ENCODE measurements around the gene ZEB1.
A peak's percentile ranks its signal among the peaks of the same experiment; 100 is the strongest.
"Not testable (repeated sequence)": the region's sequence is repeated elsewhere in the genome, so short reads cannot be mapped to it uniquely, and the experiment has no call there.

Gene ZEB1

GRCh38 chr10:31366703-31367102, 47.7 kb downstream of the ZEB1 start:
- no peak for DNase-seq (ENCODE audit: low spot score)

DNA sequence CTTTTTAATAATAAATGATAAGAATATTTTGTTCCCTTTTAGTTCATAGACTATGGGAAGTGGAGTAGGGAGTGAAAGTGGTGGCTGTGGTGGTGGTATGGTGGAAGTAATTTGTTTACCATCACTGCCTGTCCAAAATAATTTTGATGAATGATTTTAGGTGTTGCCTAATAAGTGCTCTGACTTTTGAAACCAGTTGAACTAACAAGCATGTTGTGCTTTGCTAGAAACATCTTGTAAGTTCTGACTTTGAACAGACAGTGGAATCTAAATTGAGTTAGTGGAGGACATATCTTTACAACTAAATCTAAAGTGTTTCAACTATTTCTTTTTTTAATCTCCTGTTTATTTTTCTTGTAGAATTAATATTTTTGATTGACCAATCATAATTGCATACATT, 49.7 kb downstream of the ZEB1 start:
- no peak for DNase-seq (ENCODE audit: low spot score)

DNA sequence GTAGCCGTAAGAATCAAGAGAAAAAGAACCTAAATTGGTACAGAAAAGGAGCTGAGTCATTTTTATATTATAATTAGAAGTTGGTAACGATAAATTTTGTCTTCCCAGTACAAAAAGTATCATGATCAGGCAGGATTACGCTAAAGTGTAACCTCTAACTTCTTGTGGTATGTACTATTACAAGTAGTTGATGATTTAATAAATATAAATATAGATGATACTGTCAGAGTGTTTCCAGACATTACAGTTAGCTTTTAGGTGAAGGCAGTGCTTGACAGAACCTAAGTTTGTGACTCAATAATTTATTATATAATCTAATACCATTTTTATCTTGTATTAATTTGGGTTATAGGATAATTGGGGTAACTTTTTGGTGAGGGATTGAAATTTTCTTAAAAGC, 53.4 kb downstream of the ZEB1 start:
- no peak for DNase-seq (ENCODE audit: low spot score)

DNA sequence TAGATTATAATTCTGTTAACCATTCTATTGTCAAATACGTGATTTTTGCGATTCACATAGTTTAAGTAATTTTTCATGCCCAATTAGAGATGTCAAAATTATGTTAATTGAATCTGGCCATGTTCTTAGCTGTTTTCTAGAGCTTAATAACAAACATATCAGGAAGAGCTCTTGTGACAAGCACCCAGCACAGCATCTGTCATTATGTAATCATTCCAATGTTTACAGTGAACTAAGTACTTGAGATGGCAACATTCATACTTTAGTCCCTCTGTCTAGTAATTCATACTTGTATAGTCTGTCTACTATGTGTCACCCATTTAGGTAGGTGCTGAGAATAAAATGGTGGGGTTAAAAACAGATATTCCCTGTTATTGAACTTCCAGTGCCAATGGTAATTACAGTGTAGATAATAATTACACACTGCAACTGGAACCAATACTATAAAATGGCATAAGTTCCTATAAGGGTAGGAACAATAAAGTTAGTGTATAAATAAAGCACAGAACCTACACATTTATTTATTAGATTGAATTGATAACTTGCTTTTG, 55.2 kb downstream of the ZEB1 start:
- DNase-seq (ENCODE audit: low spot score): no peak

GRCh38 chr10:31381171-31381570, 62.2 kb downstream of the ZEB1 start:
- DNase-seq (ENCODE audit: low spot score): no peak

DNA sequence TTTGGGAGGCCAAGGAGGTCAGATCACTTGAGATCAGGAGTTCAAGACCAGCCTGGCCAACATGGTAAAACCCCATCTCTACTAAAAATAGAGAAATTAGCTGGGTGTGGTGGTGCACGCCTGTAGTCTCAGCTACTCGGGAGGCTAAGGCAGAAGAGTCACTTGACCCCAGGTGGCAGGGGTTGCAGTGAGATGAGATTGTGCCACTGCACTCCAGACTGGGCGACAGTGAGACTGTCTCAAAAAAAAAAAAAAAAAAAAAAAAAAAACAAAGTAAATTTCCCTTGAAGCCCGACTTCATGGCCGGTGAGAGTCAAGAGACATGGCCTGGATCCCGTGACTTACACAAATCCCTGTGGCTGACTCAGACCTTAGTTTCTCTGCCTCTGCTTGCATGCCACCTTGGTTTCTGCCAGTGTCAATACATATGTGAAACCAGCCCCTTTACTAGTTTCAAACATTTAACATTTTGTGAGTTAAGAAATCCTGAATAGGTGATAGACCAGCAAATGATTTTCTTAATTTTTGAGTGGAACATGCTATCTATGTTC, 62.8 kb downstream of the ZEB1 start:
- DNase-seq (ENCODE audit: low spot score): no peak

DNA sequence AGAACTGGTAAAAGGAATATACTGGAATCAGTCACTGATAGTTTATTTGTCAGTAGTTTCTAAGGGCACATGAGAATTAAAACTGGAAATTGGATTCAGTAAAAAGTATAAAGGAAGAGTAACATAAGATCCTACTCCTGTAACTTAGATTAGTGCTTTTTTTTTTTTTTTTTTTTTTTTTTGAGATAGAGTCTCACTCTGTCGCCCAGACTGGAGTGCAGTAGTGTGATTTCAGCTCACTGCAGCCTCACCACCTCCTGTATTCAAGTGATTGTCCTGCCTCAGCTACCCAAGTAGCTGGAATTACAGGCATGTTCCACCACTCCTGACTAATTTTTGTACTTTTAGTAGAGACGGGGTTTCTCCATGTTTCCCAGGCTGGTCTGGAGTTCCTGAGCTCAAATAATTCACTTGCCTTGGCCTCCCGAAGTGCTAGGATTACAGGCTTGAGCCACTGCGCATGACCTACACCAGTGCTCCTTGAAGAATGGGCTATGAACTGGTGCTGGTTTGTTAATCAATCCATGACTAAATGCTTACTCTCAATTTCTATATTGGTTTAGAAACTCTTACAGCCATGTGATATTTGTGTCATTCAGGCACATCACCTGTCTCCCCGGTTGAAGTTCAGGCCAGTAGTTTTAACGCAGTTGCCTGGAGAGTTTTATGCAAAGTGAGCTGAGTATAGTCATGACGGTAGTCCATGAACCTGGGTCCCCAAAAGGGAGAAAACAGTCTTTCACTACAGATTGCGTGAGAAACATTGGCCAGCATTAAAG, 65.0 kb downstream of the ZEB1 start:
- DNase-seq (ENCODE audit: low spot score): no peak

DNA sequence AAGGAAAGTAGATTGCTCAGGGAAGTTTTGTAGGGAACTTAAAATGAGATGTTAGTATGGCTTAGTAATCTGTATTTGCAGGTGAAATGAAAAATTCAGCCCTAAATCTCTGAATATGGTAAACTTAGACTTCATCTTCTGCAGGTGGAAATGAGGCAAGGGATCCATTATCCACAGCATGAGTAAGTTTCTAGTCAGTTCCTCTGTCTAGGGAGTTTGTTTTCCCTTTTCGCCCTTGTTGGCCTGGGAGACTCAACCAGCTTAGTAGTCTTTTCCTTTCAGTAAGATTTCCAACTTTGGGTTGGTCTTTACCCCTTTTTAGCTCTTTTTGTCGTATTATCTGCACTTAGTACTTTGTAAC, 65.6 kb downstream of the ZEB1 start:
- no peak for DNase-seq (ENCODE audit: low spot score)

DNA sequence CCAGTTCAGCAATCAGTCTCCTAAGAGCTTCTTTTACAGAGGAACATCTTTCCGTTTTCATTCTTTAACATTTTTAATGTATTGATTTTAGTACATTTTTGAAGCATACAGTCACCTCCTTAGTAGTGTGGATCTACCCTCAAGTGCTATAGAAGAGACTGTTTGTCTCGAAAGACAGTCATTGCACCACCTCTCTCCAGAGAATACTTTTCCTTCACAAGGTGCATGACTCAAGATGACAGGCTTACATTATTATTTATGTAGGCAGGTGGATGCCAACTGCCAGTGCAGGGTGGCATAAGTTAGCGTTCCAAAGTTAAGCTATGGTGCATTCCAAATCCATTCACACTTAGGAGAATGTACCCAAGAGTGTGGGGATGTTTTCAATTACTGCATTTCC, 71.8 kb downstream of the ZEB1 start:
- no peak for DNase-seq (ENCODE audit: low spot score)

DNA sequence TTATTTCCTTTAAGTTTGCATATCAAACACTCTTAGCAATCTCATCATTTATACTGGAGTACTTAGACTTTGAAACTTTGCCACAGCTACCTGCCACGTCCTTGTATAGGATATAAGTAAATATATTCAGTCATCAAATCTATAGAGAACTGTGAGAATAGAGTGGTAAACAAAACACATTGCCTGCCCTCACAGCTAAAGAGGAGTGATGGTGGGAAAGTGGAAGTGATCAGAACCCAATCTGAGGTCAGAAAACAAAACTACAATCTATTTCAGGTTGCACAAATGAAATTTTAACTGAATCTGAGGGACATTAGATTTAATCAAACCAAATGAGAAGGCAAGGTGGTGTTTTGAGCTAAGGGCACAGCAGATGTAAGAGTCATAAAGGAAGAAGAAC, 74.8 kb downstream of the ZEB1 start:
- DNase-seq (ENCODE audit: low spot score): no peak

GRCh38 chr10:31395695-31396094, 76.7 kb downstream of the ZEB1 start:
- DNase-seq (ENCODE audit: low spot score): no peak

GRCh38 chr10:31396376-31396775, 77.4 kb downstream of the ZEB1 start:
- no peak for DNase-seq (ENCODE audit: low spot score)

- no peak for DNase-seq (ENCODE audit: low spot score)
Measured at GRCh38 chr10:31397852-31398251, 78.8 kb downstream of the ZEB1 start.

DNA sequence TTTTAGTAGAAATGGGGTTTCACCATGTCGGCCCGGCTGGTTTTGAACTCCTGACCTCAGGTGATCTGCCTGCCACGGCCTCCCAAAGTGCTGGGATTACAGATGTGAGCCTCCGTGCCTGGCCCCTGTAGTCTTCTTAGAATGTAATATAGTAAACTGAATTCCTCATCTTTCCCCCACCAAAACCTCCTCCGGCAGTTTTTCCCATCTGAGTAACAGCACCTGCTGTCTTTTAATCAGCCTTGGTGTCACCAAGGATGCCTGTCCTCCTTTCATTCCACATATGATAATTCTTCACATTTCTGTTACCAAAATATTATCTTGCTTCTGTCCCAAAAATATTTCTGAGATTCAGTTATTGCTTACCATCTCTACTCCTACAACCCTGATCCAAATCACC, 80.2 kb downstream of the ZEB1 start:
- no peak for DNase-seq (ENCODE audit: low spot score)

DNA sequence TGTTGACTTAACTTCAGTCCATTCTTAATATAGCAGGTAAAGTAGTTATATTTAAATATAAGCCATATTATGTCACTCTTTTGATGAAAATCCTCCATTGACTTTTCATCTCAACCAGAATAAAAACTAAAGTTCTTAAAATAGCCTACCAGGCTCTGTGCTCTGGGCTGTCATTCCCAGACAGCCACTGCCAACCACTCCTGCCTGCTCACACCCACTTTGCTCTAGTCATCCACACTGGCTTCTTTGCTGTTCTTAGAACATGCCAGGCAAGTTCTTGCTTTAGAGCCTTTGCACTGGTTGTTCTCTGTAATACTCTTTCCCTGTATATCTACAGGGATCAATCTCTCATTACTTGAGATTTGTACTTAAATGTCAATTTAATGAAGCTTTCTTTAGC, 80.6 kb downstream of the ZEB1 start:
- peak; percentile 11 for DNase-seq (ENCODE audit: low spot score)

DNA sequence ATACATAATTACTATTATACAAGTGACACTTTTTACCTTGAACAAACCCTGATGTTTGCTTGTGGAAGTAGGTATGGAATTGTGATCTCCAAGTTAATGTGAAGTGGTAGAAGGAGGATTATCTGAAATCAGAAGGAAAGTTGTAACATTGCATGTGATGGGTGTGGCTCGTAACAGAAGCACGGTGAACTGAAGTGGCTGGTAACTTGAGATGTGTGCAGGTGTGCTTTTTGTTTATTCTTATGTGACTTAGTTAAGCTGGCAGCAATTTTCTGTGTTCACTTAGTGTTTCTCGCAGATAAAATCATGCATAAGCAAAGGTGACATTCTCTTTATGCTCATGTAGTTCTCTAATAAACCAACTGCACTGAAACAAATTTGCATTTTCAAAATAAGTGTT, 82.3 kb downstream of the ZEB1 start:
- DNase-seq (ENCODE audit: low spot score): peak; percentile 17

DNA sequence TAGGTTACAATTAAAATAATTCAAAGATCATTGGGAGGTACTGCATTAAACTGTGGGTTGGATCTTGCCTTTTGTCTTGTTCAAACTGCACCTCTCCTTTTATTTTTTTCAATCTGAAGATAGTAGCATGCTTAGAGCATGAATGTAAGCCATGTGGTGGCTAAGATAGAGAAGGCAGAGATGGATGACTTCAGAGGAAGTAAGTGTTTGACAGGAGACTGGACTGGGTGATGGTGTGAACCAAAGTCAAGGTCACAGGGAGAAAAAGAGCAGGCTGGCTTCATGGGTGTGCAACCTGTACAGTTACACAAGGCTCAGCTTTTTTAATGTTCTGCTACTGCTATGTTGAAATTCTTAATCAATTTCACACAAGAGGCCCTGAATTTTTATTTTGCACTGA, 85.6 kb downstream of the ZEB1 start:
- DNase-seq (ENCODE audit: low spot score): no peak

GRCh38 chr10:31405829-31406228, 86.8 kb downstream of the ZEB1 start:
- DNase-seq (ENCODE audit: low spot score): not testable (repeated sequence)

DNA sequence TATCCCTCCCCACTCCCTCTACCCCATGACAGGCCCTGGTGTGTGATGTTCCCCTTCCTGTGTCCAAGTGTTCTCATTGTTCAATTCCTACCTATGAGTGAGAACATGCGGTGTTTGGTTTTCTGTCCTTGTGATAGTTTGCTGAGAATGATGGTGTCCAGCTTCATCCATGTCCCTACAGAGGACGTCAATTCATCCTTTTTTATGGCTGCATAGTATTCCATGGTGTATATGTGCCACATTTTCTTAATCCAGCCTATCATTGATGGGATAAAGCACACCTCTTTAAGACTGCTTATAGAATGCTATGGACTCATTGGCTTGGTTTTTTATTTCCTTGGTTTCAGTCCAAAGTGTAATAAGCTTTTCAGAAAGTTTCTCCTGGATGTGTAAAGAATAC, 93.4 kb downstream of the ZEB1 start:
- not testable (repeated sequence) for DNase-seq (ENCODE audit: low spot score)

DNA sequence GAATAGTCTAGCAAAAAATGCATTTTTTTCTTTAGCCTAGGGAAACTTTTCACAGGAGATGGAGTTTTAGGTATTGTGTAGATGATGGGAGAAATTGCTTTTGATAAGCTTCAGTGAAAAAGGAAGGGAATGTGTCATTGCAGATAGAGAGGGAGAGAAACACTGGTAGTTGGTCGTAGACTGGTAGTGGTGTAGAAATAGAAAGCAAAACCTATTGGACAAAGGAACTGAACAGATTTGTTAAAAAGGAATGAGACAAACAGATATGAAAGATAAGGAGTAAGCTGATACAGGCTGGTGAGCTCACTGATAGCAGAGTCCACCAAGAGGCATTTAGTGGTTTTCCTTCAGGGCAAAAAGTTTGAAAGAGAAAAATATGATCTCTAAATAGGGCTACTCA, 94.3 kb downstream of the ZEB1 start:
- no peak for DNase-seq (ENCODE audit: low spot score)

DNA sequence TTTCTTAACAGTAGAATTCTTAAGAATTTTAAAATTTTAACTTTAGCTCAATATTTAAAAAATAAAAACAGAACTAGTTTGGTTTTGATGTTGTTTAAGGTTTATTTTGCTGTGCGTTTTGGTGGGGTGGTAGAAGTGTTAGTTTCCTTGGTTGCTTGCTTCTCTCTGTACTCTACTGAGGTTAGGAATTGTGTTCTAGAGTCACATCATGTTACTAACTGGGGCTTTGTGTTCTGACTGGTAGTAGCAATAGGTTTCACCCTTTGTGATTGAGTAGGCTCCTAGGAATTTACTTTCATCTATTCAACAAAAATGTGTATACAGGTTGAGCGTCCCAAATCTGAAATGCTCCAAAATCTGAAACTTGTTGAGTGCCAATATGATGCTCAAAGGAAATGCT, 99.5 kb downstream of the ZEB1 start:
- DNase-seq (ENCODE audit: low spot score): no peak

DNA sequence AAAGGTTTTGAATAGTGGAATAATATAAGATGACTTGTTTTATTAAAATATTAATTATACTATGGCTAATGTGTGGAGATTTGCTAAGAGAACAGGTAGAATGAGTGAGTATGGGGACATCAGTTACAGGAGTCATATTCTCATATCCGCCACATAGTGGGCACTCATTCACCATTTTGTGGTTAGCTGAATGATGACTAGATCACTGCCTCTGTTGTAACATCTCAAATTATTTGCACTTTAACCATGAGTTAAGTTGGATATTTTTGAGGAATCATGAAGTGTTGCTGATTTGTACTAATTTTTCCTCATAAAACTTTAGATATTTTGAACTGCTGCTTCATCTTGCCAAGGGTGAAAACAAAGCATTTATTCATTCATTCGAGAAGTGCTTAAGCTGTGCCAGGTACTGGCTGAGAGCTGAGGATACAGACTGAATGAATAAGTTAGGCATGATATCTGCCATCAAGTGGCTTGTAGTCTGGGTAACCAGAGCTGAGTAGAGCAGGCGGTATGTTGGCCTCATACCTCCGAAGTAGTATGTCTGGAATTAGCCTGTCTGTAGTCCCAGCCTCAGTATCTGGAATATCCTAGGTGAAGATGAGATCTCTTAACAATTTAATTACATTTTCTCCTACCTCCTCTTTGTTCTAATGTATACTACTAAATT, 100.5 kb downstream of the ZEB1 start:
- DNase-seq (ENCODE audit: low spot score): no peak

- DNase-seq (ENCODE audit: low spot score): no peak
Measured at GRCh38 chr10:31421322-31421721, 102.3 kb downstream of the ZEB1 start.
